RCC 7860 (cell line): ENCODE results near the gene ITGA2.
"Not testable (repeated sequence)": the region's sequence is repeated elsewhere in the genome, so short reads cannot be mapped to it uniquely, and the experiment has no call there.

Source experiments
- DNase-seq: peaks from one replicate; pipeline ENCODE4 v3.0.0-alpha.2; 2015; ENCODE audit warnings: low spot score
- FAIRE-seq: peaks from 2 replicates; lab custom pipeline; 2012; peaks lifted over from hg19 to GRCh38; lab: Jason Lieb, UNC

The ITGA2 gene

GRCh38 chr5:53091289-53091688 is 102.1 kb downstream of the ITGA2 start:
- no peak for FAIRE-seq
- peak; percentile 42 for DNase-seq

- no peak for DNase-seq
- FAIRE-seq = no peak
Measured at GRCh38 chr5:53092242-53092641, 103.1 kb downstream of the ITGA2 start.

DNA sequence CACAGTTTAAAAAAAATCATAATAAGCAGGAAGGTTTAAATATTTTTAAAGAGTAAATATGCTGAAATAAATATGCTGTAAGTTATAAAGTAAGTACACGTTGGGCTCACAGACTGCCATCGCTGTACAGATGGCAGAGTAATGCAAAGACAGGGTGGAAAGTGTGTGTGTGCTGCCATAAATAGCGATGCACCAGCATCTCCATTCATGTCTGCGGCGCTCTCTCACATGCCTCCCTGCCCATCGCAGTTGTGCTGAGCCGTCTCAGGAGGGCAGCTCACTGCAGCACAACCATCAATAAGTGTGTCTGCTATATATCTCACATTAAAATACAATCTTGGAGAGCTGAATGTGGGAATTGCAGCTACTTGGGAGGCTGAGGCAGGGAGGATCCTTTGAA is 106.1 kb downstream of the ITGA2 start:
- FAIRE-seq (no peak), DNase-seq (no peak)

DNA sequence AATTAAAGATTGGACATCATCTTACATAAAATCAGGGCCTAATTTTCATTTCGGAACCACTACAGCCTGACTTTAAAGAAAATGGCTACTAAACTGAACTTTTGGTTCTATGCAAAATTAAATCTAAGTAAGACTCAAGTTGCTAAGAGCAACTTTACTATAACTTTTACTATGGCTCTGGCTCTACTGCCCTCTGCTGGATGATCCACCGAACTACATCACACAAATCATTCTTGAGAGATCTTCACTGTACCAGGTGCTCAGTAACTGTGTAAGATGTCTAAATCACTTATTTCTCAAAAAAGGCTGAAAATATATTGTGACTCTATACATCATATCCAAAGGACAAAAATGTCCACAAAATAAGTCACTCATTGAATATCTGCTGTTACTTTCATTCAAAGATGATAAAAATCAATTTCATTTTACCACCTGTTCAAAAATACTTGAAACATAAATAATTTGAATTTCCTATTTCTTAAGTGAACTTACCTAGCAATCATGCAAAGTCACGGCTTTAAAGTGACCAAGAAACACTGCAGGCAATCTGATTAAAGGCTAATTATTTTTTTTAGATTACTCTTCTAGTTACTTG is 106.9 kb downstream of the ITGA2 start:
- FAIRE-seq (peak; percentile 46), DNase-seq (peak; percentile 23)

GRCh38 chr5:53099546-53099945 is 110.4 kb downstream of the ITGA2 start:
- no peak for FAIRE-seq
- DNase-seq = no peak

DNA sequence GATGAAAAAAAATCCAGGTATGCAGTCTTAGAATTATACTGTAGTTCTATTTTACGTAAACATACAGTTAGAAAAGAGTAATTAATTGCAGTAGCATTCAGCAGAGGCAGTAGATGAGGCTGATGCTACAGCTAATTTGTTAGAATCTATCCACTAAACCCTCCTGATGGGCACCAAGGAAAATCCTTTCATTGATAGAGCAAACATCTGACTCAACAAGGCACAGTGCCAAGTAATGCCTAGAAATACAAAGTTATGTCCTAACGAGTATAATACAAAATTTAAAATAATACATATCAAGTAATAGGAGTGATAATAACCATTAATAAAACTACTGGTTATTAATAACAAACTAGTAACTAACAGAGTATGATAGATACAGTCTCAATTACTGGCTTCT is 111.5 kb downstream of the ITGA2 start:
- FAIRE-seq (no peak), DNase-seq (no peak)

DNA sequence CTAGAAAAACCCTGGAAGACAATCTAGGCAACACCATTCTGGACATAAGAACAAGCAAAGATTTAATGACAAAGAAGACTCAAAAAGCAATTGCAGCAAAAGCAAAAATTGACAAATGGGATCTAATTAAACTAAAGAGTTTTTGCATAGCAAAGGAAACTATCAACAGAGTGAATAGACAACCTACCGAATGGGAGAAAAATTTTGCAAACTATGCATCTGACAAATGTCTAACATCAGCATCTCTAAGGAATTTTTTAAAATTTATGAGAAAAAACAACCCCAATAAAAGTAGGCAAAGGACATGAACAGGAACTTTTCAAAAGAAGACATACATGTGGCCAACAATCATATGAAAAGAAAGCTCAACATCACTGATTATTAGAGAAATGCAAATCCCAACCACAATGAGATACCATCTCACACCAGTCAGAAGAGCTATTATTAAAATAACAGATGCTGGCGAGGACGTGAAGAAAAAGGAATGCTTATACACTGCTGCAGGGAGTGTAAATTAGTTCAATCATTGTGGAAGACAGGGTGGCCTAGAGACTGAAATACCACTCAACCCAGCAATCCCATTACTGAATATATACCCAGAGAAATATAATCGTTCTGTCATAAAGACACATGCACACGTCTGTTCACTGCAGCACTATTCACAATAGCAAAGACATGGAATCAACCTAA is 116.6 kb downstream of the ITGA2 start:
- FAIRE-seq (no peak), DNase-seq (no peak)

DNA sequence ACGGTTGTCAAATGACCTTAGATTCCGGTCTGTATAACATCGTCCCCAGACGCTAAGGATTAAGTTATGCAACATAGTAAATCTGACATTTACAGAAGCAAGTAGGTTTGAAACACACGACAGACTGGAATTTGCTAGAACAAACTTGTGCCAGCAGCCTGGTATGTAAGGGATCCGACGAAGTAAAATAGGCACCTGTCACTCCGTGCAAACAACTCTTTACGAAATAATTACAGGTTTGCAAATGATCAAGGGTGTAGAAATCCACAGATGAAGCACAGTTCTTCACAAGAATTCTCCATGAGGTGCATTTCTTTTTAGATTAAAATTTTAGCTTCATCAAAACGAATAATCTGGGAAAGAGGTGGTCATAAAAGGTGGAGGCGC is 119.9 kb downstream of the ITGA2 start:
- DNase-seq (no peak), FAIRE-seq (no peak)

- DNase-seq = peak; percentile 60
- no peak for FAIRE-seq
Measured at GRCh38 chr5:53109443-53110127, 120.4 kb downstream of the ITGA2 start, which contains the start of gene MOCS2. Gene MOCS2, minus strand, starts transcription at chr5:53109757. Its CDS starts 2,583 bp downstream, at chr5:53107174.

DNA sequence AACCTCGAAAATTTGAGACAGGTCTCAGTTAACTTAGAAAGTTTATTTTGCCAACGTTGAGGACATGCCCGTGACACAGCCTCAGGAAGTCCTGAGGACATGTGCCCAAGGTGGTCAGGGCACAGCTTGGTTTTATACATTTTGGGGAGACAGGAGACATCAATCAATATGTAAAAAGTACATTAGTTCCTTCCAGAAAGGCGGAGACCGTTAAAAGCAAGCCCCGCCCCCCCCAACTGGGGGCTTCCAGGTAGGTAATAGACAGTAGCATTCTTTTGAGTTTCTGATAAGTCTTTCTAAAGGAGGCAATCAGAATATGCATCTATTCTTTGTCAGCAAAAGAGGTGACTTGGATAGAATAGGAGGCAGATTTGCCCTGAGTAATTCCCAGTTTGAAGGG is 121.0 kb downstream of the ITGA2 start:
- DNase-seq (no peak), FAIRE-seq (no peak)

DNA sequence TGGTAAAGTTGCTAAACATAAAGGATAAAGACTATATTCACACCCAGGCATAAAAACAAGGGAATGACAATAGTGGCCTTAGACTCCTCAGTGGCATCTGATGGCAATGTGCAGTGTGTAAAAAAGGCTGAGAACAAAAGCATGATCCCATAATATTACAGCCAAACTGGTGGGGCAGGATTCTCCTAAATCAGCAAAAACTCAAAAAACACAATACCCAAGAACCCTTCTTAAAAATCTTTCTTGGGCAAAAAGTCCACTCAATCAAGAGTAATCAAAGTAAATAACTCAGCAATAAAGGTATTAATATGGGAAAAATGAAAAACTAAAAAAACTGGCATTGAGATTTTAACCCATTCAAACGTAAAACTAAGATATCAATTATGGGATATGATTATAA is 122.0 kb downstream of the ITGA2 start:
- FAIRE-seq = no peak

DNA sequence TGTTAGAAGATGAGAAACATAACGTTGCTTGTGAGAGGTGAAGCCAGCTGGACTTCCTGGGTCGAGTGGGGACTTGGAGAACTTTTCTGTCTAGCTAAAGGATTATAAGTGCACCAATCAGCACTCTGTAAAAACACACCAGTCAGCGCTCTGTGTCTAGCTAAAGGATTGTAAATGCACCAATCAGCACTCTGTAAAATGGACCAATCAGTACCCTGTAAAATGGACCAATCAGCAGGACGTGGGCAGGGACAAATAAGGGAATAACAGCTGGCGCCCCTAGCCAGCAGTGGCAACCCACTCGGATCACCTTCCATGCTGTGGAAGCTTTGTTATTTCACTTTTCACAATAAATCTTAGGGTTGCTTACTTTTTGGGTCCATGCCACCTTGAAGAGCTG is 123.2 kb downstream of the ITGA2 start:
- FAIRE-seq, DNase-seq: not testable (repeated sequence)

More for the DNA sequence above, 122.0 kb downstream of the ITGA2 start:
- no peak for DNase-seq

- DNase-seq (no peak), FAIRE-seq (no peak)
Measured at GRCh38 chr5:53112909-53113308, 123.8 kb downstream of the ITGA2 start.

DNA sequence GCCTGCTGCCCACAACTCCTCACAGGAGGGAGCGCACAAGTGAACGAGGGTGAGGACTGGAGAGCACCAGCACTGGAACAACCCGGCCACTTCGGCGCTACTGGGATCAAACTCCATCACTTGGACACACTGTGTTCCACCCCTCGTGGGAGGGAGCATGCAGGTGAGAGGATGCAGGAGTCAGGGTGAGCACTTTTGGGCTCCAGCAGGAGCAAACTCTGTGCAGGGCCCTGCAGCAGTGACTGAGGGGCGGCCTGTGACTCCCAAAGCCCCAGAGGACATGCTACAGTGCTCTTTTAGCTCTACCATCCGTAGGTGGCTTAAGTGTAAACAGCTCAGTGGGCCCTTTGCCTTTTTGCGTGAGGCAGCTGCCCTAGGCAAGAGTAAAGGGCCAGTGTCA is 124.8 kb downstream of the ITGA2 start:
- no peak for FAIRE-seq
- DNase-seq = no peak

- no peak for DNase-seq
Measured at GRCh38 chr5:53114988-53115387, 125.8 kb downstream of the ITGA2 start.

DNA sequence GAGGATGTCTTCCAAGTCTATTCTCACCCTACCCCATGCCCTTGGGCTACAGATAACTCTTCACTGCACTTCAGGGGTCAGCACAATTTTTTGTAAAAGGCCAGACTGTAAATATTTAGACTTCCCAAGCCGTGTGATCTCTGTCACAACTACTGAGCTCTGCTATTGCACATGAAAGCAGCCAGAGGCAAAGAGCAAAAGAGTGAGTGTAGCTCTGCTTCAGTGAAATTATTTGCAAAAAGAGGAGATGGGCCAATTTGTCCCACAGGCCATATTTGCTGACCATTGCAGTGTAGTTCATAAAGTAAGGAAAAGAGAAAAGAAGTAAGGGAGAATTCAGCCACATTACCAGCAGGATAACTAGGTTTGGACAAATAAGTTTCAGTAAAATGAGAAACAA is 127.4 kb downstream of the ITGA2 start:
- FAIRE-seq = no peak
- no peak for DNase-seq

More at GRCh38 chr5:53114988-53115387, 125.8 kb downstream of the ITGA2 start:
- no peak for FAIRE-seq

- FAIRE-seq = no peak
Measured at GRCh38 chr5:53118879-53119278, 129.7 kb downstream of the ITGA2 start.

GRCh38 chr5:53120165-53120564 is 131.0 kb downstream of the ITGA2 start:
- FAIRE-seq (no peak), DNase-seq (no peak)

More at GRCh38 chr5:53118879-53119278, 129.7 kb downstream of the ITGA2 start:
- DNase-seq = no peak

DNA sequence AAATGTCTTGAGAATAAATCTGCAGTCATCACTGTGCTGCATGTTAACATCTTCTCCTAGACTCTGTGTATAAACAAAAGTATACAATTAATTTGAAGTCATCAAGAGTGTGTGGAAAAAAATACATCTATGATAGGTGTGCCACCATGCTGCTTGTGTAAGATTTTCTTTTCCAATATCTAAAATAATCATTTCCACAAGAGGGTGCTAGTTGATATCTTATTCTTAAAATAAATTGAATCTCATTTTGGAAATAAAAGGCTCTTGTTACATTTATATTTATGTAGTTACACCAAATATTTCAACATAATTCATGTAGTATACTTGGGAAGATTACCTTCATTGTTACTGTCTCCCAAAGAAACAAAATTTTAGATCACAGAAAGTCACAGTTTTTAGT is 134.6 kb downstream of the ITGA2 start:
- no peak for FAIRE-seq
- no peak for DNase-seq

DNA sequence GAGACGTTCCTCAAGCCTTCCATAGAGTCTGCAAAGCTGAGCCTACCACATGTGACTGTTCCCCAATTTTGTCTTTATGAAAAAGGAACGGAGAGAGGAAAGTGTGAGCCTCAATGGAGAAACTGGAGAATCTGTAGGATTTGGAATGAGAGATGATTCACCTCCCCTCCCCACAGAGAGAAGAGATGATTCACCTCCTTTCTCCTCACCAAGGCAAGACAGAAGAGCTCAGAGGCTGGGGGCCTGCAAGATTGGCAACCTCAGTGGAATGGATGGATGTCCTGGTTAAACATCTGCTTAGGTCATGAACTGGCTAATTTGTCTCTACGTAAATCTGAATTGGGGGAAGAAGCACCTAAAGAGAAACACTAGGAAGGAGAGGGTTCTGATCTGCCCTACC is 137.4 kb downstream of the ITGA2 start:
- no peak for FAIRE-seq
- peak; percentile 37 for DNase-seq

- DNase-seq = no peak
- FAIRE-seq = no peak
Measured at GRCh38 chr5:53127107-53127506, 138.0 kb downstream of the ITGA2 start.

- FAIRE-seq = no peak
- no peak for DNase-seq
Measured at GRCh38 chr5:53128481-53128880, 139.3 kb downstream of the ITGA2 start.
